NCI-H187 treated with DMSO at 0.1 percent for 48 hours (cell line): ENCODE data around the gene NEURL2.
"Not testable (repeated sequence)": the region's sequence is repeated elsewhere in the genome, so short reads cannot be mapped to it uniquely, and the experiment has no call there.

Source experiments
- DNase-seq: peaks from one replicate; lab custom pipeline; 2025; lab: John Stamatoyannopoulos, UW

The NEURL2 gene

GRCh38 chr20:45899046-45899835 lies 8.2 kb upstream of the NEURL2 start:
- DNase-seq = no peak

GRCh38 chr20:45898285-45898684 lies 7.3 kb upstream of the NEURL2 start:
- DNase-seq = no peak

GRCh38 chr20:45897692-45898091 lies 6.7 kb upstream of the NEURL2 start:
- no peak for DNase-seq

GRCh38 chr20:45897289-45897688 lies 6.3 kb upstream of the NEURL2 start:
- no peak for DNase-seq

GRCh38 chr20:45896641-45897161 lies 5.7 kb upstream of the NEURL2 start:
- DNase-seq = no peak

GRCh38 chr20:45894797-45895196 lies 3.8 kb upstream of the NEURL2 start:
- DNase-seq = no peak

GRCh38 chr20:45893831-45894230 lies 2.8 kb upstream of the NEURL2 start:
- DNase-seq = no peak

- DNase-seq = no peak
Observed at GRCh38 chr20:45892828-45893500, 2.0 kb upstream of the NEURL2 start.

- no peak for DNase-seq
Observed at GRCh38 chr20:45892049-45892825, 1.2 kb upstream of the NEURL2 start.

- no peak for DNase-seq
Observed at GRCh38 chr20:45890077-45890984, 677 bp downstream of the NEURL2 start.

GRCh38 chr20:45888681-45889080 lies 2.3 kb downstream of the NEURL2 start:
- DNase-seq = no peak

GRCh38 chr20:45887346-45887715 lies 3.7 kb downstream of the NEURL2 start, which contains the start of gene SPATA25:
SPATA25 (minus strand) TSS chr20:45887622; CDS start chr20:45887590, 32 bp downstream.
- no peak for DNase-seq

- DNase-seq = no peak
Observed at GRCh38 chr20:45886590-45887345, 4.2 kb downstream of the NEURL2 start.

- DNase-seq = no peak
Observed at GRCh38 chr20:45883100-45883469, 7.9 kb downstream of the NEURL2 start.

- DNase-seq = no peak
Observed at GRCh38 chr20:45882469-45883099, 8.4 kb downstream of the NEURL2 start.

GRCh38 chr20:45880988-45881788 lies 9.8 kb downstream of the NEURL2 start, which contains the start of gene ZSWIM1:
ZSWIM1 (plus strand) TSS chr20:45881227; CDS start chr20:45882593, 1,366 bp downstream.
- peak; percentile 92 for DNase-seq

GRCh38 chr20:45878076-45878761 lies 12.8 kb downstream of the NEURL2 start:
- no peak for DNase-seq

- no peak for DNase-seq
Observed at GRCh38 chr20:45874576-45874975, 16.4 kb downstream of the NEURL2 start.

GRCh38 chr20:45874104-45874481 lies 16.9 kb downstream of the NEURL2 start:
- DNase-seq = not testable (repeated sequence)
